Activated CD4-positive, alpha-beta T cell treated with anti-CD3 and anti-CD28 coated beads for 24 hours (primary cell): Measurements from ENCODE around the gene PPP1R26.
"Not testable (repeated sequence)": the region's sequence is repeated elsewhere in the genome, so short reads cannot be mapped to it uniquely, and the experiment has no call there.

Experiments used
- DNase-seq, 2 donors: peaks; one replicate each; pipeline ENCODE4 v3.0.0-alpha.2; 2020; ENCODE audit warnings: low read depth in 2 of 2

PPP1R26 gene

GRCh38 chr9:135479469-135480052, at the start of gene PPP1R26:
TSS of gene PPP1R26 (plus strand) at chr9:135479782. CDS start at chr9:135484511, 4,729 bp downstream.
- no peak for DNase-seq

GRCh38 chr9:135437259-135437658, 42.3 kb upstream of the PPP1R26 start:
- no peak for DNase-seq

- not testable (repeated sequence) for DNase-seq
Observed at GRCh38 chr9:135437696-135438095, 41.9 kb upstream of the PPP1R26 start.

GRCh38 chr9:135438581-135439232, 40.9 kb upstream of the PPP1R26 start:
- peak; percentile 32 to 38 for DNase-seq

GRCh38 chr9:135439514-135439913, 40.1 kb upstream of the PPP1R26 start:
- DNase-seq = not testable (repeated sequence)

- no peak for DNase-seq
Observed at GRCh38 chr9:135439916-135440315, 39.7 kb upstream of the PPP1R26 start.

- no peak for DNase-seq
Observed at GRCh38 chr9:135440620-135441019, 39.0 kb upstream of the PPP1R26 start.

GRCh38 chr9:135441105-135442071, 38.2 kb upstream of the PPP1R26 start:
- DNase-seq = not testable (repeated sequence)

GRCh38 chr9:135442075-135442474, 37.5 kb upstream of the PPP1R26 start:
- no peak for DNase-seq

- no peak for DNase-seq
Observed at GRCh38 chr9:135443797-135444425, 35.7 kb upstream of the PPP1R26 start.

- no peak for DNase-seq
Observed at GRCh38 chr9:135447126-135447525, 32.5 kb upstream of the PPP1R26 start.

GRCh38 chr9:135448663-135449100, 30.9 kb upstream of the PPP1R26 start:
- no peak for DNase-seq

GRCh38 chr9:135449532-135449931, 30.1 kb upstream of the PPP1R26 start:
- not testable (repeated sequence) for DNase-seq

- no peak for DNase-seq
Observed at GRCh38 chr9:135450956-135451355, 28.6 kb upstream of the PPP1R26 start.

GRCh38 chr9:135451909-135452308, 27.7 kb upstream of the PPP1R26 start:
- DNase-seq = not testable (repeated sequence)

GRCh38 chr9:135454737-135455136, 24.8 kb upstream of the PPP1R26 start:
- no peak for DNase-seq

GRCh38 chr9:135455401-135456030, 24.1 kb upstream of the PPP1R26 start:
- DNase-seq = no peak

- DNase-seq = no peak
Observed at GRCh38 chr9:135456436-135457104, 23.0 kb upstream of the PPP1R26 start.

GRCh38 chr9:135458478-135458877, 21.1 kb upstream of the PPP1R26 start:
- not testable (repeated sequence) for DNase-seq

- no peak for DNase-seq
Observed at GRCh38 chr9:135461936-135462335, 17.6 kb upstream of the PPP1R26 start.

- DNase-seq = no peak
Observed at GRCh38 chr9:135463140-135463539, 16.4 kb upstream of the PPP1R26 start.
